ENCODE data around the gene SHPK.

DNA sequence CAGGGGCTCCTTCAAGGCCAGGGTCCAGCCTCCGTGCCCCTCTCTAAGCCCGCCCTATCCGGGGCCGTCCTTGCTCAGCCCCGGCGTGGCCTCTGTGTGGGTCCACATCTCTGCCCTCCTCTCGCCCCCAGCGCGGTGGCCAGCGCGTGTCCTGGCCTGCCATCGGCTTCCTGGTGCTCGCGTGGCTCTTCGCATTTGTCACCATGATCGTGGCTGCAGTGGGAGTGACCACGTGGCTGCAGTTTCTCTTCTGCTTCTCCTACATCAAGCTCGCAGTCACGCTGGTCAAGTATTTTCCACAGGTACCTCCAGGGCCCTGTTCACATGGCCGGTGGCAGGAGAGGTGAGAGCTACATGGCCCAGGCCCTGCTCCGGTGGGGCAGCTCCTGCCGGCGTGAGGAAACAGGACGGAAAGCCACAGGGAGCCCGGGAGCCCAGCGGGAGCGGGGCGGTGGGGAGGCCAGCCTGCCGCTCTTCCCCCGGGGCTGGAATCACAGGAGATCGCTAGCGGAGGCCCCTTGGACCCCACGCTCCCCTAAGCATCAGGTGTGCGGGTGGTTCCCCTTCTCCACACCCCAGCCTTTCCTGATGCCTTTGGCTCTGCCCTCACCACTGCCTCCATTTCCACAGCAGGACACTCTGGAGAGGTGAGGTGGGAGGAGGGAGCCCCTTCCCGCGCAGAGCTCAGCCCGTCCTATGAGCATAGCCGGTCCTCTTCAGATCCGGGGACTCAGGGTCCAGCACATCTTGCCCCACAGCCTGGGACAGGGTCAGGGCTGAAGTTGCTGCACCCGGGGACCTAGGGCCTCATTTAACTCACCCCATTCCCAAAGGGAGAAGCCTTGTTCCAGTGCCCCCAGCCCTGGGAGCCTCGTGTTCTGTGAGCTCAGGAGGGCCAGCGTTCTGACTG, 22.1 kb upstream of the SHPK start:
- TF ChIP-seq, protein P1, sequence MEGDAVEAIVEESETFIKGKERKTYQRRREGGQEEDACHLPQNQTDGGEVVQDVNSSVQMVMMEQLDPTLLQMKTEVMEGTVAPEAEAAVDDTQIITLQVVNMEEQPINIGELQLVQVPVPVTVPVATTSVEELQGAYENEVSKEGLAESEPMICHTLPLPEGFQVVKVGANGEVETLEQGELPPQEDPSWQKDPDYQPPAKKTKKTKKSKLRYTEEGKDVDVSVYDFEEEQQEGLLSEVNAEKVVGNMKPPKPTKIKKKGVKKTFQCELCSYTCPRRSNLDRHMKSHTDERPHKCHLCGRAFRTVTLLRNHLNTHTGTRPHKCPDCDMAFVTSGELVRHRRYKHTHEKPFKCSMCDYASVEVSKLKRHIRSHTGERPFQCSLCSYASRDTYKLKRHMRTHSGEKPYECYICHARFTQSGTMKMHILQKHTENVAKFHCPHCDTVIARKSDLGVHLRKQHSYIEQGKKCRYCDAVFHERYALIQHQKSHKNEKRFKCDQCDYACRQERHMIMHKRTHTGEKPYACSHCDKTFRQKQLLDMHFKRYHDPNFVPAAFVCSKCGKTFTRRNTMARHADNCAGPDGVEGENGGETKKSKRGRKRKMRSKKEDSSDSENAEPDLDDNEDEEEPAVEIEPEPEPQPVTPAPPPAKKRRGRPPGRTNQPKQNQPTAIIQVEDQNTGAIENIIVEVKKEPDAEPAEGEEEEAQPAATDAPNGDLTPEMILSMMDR (conservative IDR thresholded peaks at IDR 0.05; ENCODE audit: low read depth, low read length), result no peak
- no peak for TF ChIP-seq NFE2L2 (IDR thresholded peaks at IDR 0.05; ENCODE audit: low read depth, low read length)
- no peak for TF ChIP-seq POLR2A (IDR thresholded peaks at IDR 0.05; ENCODE audit: low read depth, low read length)
- TF ChIP-seq, protein P2, sequence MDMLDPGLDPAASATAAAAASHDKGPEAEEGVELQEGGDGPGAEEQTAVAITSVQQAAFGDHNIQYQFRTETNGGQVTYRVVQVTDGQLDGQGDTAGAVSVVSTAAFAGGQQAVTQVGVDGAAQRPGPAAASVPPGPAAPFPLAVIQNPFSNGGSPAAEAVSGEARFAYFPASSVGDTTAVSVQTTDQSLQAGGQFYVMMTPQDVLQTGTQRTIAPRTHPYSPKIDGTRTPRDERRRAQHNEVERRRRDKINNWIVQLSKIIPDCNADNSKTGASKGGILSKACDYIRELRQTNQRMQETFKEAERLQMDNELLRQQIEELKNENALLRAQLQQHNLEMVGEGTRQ (IDR thresholded peaks at IDR 0.05; ENCODE audit: low read depth, low read length), result no peak
- TF ChIP-seq MXI1 (IDR thresholded peaks at IDR 0.05; ENCODE audit: borderline replicate concordance, low read depth, low read length), result no peak
- no peak for TF ChIP-seq ELK1 (IDR thresholded peaks at IDR 0.05; ENCODE audit: borderline replicate concordance, low read depth, low read length)
- TF ChIP-seq FOS (IDR thresholded peaks at IDR 0.05; ENCODE audit: low read depth, low read length), result no peak
- no peak for TF ChIP-seq RCOR1 (IDR thresholded peaks at IDR 0.05; ENCODE audit: insufficient replicate concordance, low read length)
- TF ChIP-seq MAFK (IDR thresholded peaks at IDR 0.05; ENCODE audit: low read depth, low read length), result no peak
- no peak for TF ChIP-seq RAD21 (IDR thresholded peaks at IDR 0.05; ENCODE audit: low read length)
- no peak for TF ChIP-seq BHLHE40 (IDR thresholded peaks at IDR 0.05; ENCODE audit: low read depth, low read length)
- no peak for TF ChIP-seq CEBPB (IDR thresholded peaks at IDR 0.05; ENCODE audit: low read depth, low read length)
- TF ChIP-seq RFX5 (IDR thresholded peaks at IDR 0.05; ENCODE audit: low read depth, low read length), result no peak
- TF ChIP-seq SMC3 (IDR thresholded peaks at IDR 0.05; ENCODE audit: low read depth, low read length), result no peak
